HepG2 (cell line): ENCODE measurements around the gene TMEM266. TPM values are rescaled to one million over a fixed set of nuclear protein-coding genes. Genes with fewer than 3 reads are reported as not detected.

ENCODE experiments used
- CC2D1A ChIP-seq: sonication (generic); formaldehyde crosslinking; IDR thresholded peaks from 2 replicates; pipeline ENCODE4 v1.8.1; 2023; ENCODE audit warnings: mild to moderate bottlenecking, missing genetic modification reagents
- CTCF ChIP-seq: sonication (generic); formaldehyde crosslinking; IDR thresholded peaks from 2 replicates; pipeline ENCODE4 v1.5.0; 2020; ENCODE audit warnings: mild to moderate bottlenecking, missing genetic modification reagents, moderate library complexity
- DMAP1 ChIP-seq: IDR thresholded peaks from 2 replicates; pipeline ENCODE4 v1.6.1; 2016
- KDM4B ChIP-seq: sonication (generic); formaldehyde crosslinking; IDR thresholded peaks from 2 replicates; pipeline ENCODE4 v1.4.0; 2020; ENCODE audit warnings: missing genetic modification reagents
- NCOA5 ChIP-seq: sonication (generic); formaldehyde crosslinking; IDR thresholded peaks from 2 replicates; pipeline ENCODE4 v1.4.0; 2020; ENCODE audit warnings: missing genetic modification reagents
- ZNF335 ChIP-seq: sonication (generic); formaldehyde crosslinking; IDR thresholded peaks from 2 replicates; pipeline ENCODE4 v1.4.0; 2020; ENCODE audit warnings: missing genetic modification reagents
- ZNF629 ChIP-seq: sonication (generic); formaldehyde crosslinking; conservative IDR thresholded peaks from 2 replicates; pipeline ENCODE4 v1.5.0; 2020; ENCODE audit warnings: missing genetic modification reagents
- polyA plus RNA-seq, 8 experiments: library from polyadenylated mRNA; depleted of rRNA in 3 of 8; stranded (reverse) in 7 of 8; unstranded in 1 of 8; fragments of >200 nt; fragmentation: Illumina TruSeq in 4 of 8; extraction: Trizol in 4 of 8; gene quantifications; 2 replicates each; pipeline versions ENCODE4 v1.2.1 to v1.2.3, GENCODE V29; 2011 to 2016; ENCODE audit warnings: low read depth in 4 of 8, missing spikeins in 1 of 8, mixed read lengths in 1 of 8; ENCODE audit not compliant: insufficient read depth in 1 of 8
- total RNA-seq, 5 experiments: library from RNA; depleted of rRNA; stranded (reverse); fragments of >200 nt; fragmentation: Illumina TruSeq; extraction: Trizol; gene quantifications; 2 replicates each; pipeline ENCODE4 v1.2.3, GENCODE V29; 2016; ENCODE audit warnings: low read depth in 1 of 5
- TF ChIP-seq, protein P1 (sequence below): sonication (generic); formaldehyde crosslinking; IDR thresholded peaks from 2 replicates; pipeline ENCODE4 v1.8.0; 2022; ENCODE audit warnings: missing genetic modification reagents, mild to moderate bottlenecking, borderline replicate concordance

The TMEM266 gene
- total and polyA plus RNA-seq, 2 of the 13 experiments (the other 11 are each of a cell fraction or from before 2014, with no cell fraction given) = 0.04 TPM; not detected in 1

- TF ChIP-seq ZNF335 (CRISPR knock-in tag) = no peak
- no peak for TF ChIP-seq CC2D1A (CRISPR knock-in tag)
- no peak for TF ChIP-seq KDM4B (CRISPR knock-in tag)
- TF ChIP-seq NCOA5 = no peak
- TF ChIP-seq, protein P1, sequence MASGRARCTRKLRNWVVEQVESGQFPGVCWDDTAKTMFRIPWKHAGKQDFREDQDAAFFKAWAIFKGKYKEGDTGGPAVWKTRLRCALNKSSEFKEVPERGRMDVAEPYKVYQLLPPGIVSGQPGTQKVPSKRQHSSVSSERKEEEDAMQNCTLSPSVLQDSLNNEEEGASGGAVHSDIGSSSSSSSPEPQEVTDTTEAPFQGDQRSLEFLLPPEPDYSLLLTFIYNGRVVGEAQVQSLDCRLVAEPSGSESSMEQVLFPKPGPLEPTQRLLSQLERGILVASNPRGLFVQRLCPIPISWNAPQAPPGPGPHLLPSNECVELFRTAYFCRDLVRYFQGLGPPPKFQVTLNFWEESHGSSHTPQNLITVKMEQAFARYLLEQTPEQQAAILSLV (CRISPR knock-in tag) = 0 out of 2 replicates have a peak, but pooled peaks have one; percentile 24
- TF ChIP-seq DMAP1 (CRISPR knock-in tag) = 0 out of 2 replicates have a peak, but pooled peaks have one; percentile 32
- peak; percentile 98 for TF ChIP-seq CTCF (CRISPR knock-in tag)
- TF ChIP-seq ZNF629 (CRISPR knock-in tag) = peak; percentile 84
Measured at GRCh38 chr15:76190751-76191538, 131.2 kb downstream of the TMEM266 start (continued).
